ENCODE data around the gene ANKS1B.

GRCh38 chr12:99746538-99746937, 238.2 kb downstream of the ANKS1B start:
- no peak for TF ChIP-seq ZNF580 (tag by site-specific recombination; IDR thresholded peaks at IDR 0.05)
- TF ChIP-seq ZNF776 (tag by site-specific recombination; IDR thresholded peaks at IDR 0.05; ENCODE audit: borderline replicate concordance): no peak
- TF ChIP-seq ZNF501 (tag by site-specific recombination; IDR thresholded peaks at IDR 0.05): no peak
- TF ChIP-seq ZSCAN23 (tag by site-specific recombination; IDR thresholded peaks at IDR 0.05): no peak
- TF ChIP-seq, protein P1, sequence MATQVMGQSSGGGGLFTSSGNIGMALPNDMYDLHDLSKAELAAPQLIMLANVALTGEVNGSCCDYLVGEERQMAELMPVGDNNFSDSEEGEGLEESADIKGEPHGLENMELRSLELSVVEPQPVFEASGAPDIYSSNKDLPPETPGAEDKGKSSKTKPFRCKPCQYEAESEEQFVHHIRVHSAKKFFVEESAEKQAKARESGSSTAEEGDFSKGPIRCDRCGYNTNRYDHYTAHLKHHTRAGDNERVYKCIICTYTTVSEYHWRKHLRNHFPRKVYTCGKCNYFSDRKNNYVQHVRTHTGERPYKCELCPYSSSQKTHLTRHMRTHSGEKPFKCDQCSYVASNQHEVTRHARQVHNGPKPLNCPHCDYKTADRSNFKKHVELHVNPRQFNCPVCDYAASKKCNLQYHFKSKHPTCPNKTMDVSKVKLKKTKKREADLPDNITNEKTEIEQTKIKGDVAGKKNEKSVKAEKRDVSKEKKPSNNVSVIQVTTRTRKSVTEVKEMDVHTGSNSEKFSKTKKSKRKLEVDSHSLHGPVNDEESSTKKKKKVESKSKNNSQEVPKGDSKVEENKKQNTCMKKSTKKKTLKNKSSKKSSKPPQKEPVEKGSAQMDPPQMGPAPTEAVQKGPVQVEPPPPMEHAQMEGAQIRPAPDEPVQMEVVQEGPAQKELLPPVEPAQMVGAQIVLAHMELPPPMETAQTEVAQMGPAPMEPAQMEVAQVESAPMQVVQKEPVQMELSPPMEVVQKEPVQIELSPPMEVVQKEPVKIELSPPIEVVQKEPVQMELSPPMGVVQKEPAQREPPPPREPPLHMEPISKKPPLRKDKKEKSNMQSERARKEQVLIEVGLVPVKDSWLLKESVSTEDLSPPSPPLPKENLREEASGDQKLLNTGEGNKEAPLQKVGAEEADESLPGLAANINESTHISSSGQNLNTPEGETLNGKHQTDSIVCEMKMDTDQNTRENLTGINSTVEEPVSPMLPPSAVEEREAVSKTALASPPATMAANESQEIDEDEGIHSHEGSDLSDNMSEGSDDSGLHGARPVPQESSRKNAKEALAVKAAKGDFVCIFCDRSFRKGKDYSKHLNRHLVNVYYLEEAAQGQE (tag by site-specific recombination; IDR thresholded peaks at IDR 0.05): no peak
- no peak for TF ChIP-seq CTCF (tag by site-specific recombination; IDR thresholded peaks at IDR 0.05)
- TF ChIP-seq ZNF549 (tag by site-specific recombination; IDR thresholded peaks at IDR 0.05): no peak
- TF ChIP-seq ZNF292 (tag by site-specific recombination; IDR thresholded peaks at IDR 0.05; ENCODE audit: borderline replicate concordance, low read depth): no peak
- TF ChIP-seq HOXA7 (CRISPR knock-in tag; IDR thresholded peaks at IDR 0.05; ENCODE audit: borderline replicate concordance): no peak
- no peak for TF ChIP-seq ZSCAN16 (tag by site-specific recombination; IDR thresholded peaks at IDR 0.05)
- no peak for TF ChIP-seq ZNF274 (IDR thresholded peaks at IDR 0.05; ENCODE audit: low read length)
- no peak for TF ChIP-seq ZNF274 (tag by site-specific recombination; IDR thresholded peaks at IDR 0.05; ENCODE audit: borderline replicate concordance)
- TF ChIP-seq, protein P2, sequence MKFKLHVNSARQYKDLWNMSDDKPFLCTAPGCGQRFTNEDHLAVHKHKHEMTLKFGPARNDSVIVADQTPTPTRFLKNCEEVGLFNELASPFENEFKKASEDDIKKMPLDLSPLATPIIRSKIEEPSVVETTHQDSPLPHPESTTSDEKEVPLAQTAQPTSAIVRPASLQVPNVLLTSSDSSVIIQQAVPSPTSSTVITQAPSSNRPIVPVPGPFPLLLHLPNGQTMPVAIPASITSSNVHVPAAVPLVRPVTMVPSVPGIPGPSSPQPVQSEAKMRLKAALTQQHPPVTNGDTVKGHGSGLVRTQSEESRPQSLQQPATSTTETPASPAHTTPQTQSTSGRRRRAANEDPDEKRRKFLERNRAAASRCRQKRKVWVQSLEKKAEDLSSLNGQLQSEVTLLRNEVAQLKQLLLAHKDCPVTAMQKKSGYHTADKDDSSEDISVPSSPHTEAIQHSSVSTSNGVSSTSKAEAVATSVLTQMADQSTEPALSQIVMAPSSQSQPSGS (tag by site-specific recombination; IDR thresholded peaks at IDR 0.05; ENCODE audit: low read depth): no peak
- TF ChIP-seq ZNF184 (tag by site-specific recombination; IDR thresholded peaks at IDR 0.05): no peak

All from HEK293 (cell line).